Measurements from ENCODE around the gene SUPT7L. TPM values are rescaled to one million over a fixed set of nuclear protein-coding genes. Genes with fewer than 3 reads are reported as not detected.

The SUPT7L gene
- total RNA-seq, 1 experiment from 2014 or later = 22.4 TPM

DNA sequence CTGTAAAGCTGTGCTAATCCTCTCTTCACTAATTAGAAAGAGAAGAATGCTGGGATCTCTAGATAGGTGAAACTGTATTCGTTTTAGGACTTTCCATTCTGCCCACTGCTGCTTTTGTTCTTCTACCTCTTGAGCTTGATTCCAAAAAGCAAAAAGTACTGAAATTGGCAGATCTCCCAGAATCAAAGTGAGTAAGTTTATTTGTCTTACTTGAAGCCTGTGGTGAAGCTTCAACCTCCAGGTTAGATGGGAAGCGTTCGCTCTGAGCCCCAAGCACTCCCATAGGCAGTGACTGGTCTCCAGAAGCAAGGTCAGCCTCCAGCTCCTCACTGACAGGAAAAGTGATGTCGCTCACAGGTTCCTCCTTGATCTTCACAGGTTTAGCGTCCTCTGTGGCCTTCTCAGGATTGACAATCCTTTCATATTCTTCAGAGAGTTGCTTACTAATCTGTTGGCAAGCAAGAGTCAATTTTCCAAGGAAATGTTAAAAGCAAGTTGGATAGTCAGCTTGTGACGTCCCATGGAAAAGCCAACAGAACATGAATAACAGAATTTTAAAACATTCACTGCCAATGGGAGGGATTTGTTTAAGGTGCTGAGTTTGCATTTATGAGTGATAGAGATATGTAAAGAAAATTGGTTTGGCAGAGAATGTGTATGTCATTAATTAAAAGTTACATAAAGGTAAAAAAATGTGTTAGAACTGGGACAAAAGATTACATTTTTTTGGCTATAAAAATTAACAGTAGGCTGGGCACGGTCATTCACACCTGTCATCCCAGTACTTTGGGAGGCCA, 8.1 kb downstream of the SUPT7L start:
- ATAC-seq (0 out of 2 replicates have a peak, but pooled peaks have one; percentile 58), DNase-seq (ENCODE audit: low read depth, low spot score) (no peak)
- no TSS peak for BruUV-seq (replicated peaks)
- in situ Hi-C loops (cut with HindIII; ENCODE audit: low pct_unique_long_range_greater_than_20kb, low sequenced_read_pairs) (no loop called here), intact Hi-C loops (cut with micrococcal nuclease; ENCODE audit: unreplicated experiment) (no loop called here)
- H3K4me1 ChIP-seq (ENCODE audit: control insufficient read depth, insufficient read depth, low read length) = no peaks in the 10 kb centered on the region
- peaks cover 23% of the 10 kb centered on the region for H3K36me3 ChIP-seq (ENCODE audit: control insufficient read depth, insufficient read depth, low read length)
- CTCF ChIA-PET = no interaction called here
- no peak overlapping the region for H3K4me3 ChIP-seq (ENCODE audit: low read depth in 2 of 2, low read length in 2 of 2)
- no peak overlapping the region for H3K27ac ChIP-seq (ENCODE audit: low read length)
- no peaks in the 10 kb centered on the region for H3K27me3 ChIP-seq (ENCODE audit: control insufficient read depth, insufficient read depth, low read length)
- no peaks in the 10 kb centered on the region for H3K9me3 ChIP-seq (ENCODE audit: control insufficient read depth, insufficient read depth, low read depth, low read length)
- TF ChIP-seq REST (IDR thresholded peaks at IDR 0.05; ENCODE audit: insufficient read depth in 1 of 2, low read depth in 2 of 2, low read length in 1 of 2) (no peak), SIN3A (IDR thresholded peaks at IDR 0.05; ENCODE audit: borderline replicate concordance, insufficient read depth, low read depth, low read length) (no peak), TCF7L2 (IDR thresholded peaks at IDR 0.05; ENCODE audit: low read depth, low read length) (no peak), POLR2AphosphoS5 (IDR thresholded peaks at IDR 0.05; ENCODE audit: low read depth, low read length) (no peak), CTCF (IDR thresholded peaks at IDR 0.05) (no peak)
- POLR2A ChIA-PET = no interaction called here

GRCh38 chr2:27653397-27653796, 10.0 kb downstream of the SUPT7L start:
- no peak for DNase-seq (ENCODE audit: low read depth, low spot score)
- Histone ChIP-seq H3K4me3 (ENCODE audit: low read depth in 2 of 2, low read length in 2 of 2) (no peak overlapping the region), H3K9me3 (ENCODE audit: control insufficient read depth, insufficient read depth, low read depth, low read length) (no peaks in the 10 kb centered on the region), H3K27ac (ENCODE audit: low read length) (no peak overlapping the region), H3K36me3 (ENCODE audit: control insufficient read depth, insufficient read depth, low read length) (peaks cover 25% of the 10 kb centered on the region), H3K4me1 (ENCODE audit: control insufficient read depth, insufficient read depth, low read length) (no peaks in the 10 kb centered on the region), H3K27me3 (ENCODE audit: control insufficient read depth, insufficient read depth, low read length) (no peaks in the 10 kb centered on the region)
- intact Hi-C loops (cut with micrococcal nuclease; ENCODE audit: unreplicated experiment) (no loop called here), in situ Hi-C loops (cut with HindIII; ENCODE audit: low pct_unique_long_range_greater_than_20kb, low sequenced_read_pairs) (no loop called here)
- no peak for TF ChIP-seq SIN3A (IDR thresholded peaks at IDR 0.05; ENCODE audit: borderline replicate concordance, insufficient read depth, low read depth, low read length)
- TF ChIP-seq TCF7L2 (IDR thresholded peaks at IDR 0.05; ENCODE audit: low read depth, low read length) = no peak
- TF ChIP-seq CTCF (IDR thresholded peaks at IDR 0.05) = no peak
- TF ChIP-seq POLR2AphosphoS5 (IDR thresholded peaks at IDR 0.05; ENCODE audit: low read depth, low read length) = no peak
- no peak for TF ChIP-seq REST (IDR thresholded peaks at IDR 0.05; ENCODE audit: insufficient read depth in 1 of 2, low read depth in 2 of 2, low read length in 1 of 2)
- ATAC-seq = no peak; the same call in 1 of the 2 replicates
- ChIA-PET CTCF (no interaction called here), POLR2A (no interaction called here)
- BruUV-seq (replicated peaks) = no TSS peak

All from Panc1 (cell line).